GM13977 (cell line): Measurements from ENCODE around the gene GAGE10.

Experiments used
- DNase-seq: peaks from one replicate; pipeline ENCODE4 v3.0.0; 2012; ENCODE audit warnings: low spot score
- in situ Hi-C: fragments of 300-500 bp; cut with MboI; formaldehyde crosslinking; loops from one replicate; pipeline ENCODE4 v1.12.0; 2022; ENCODE audit warnings: low sequenced_read_pairs, low pct_unique_long_range_greater_than_20kb, mixed read lengths, inconsistent platforms; ENCODE audit not compliant: unreplicated experiment
- TF ChIP-seq, protein P1 (sequence below): IDR thresholded peaks from 2 replicates; pipeline ENCODE4 v1.5.1; 2012; ENCODE audit warnings: mild to moderate bottlenecking, control low read depth; ENCODE audit not compliant: insufficient read depth; ENCODE audit errors: extremely low read depth, missing control alignments

The GAGE10 gene

DNA sequence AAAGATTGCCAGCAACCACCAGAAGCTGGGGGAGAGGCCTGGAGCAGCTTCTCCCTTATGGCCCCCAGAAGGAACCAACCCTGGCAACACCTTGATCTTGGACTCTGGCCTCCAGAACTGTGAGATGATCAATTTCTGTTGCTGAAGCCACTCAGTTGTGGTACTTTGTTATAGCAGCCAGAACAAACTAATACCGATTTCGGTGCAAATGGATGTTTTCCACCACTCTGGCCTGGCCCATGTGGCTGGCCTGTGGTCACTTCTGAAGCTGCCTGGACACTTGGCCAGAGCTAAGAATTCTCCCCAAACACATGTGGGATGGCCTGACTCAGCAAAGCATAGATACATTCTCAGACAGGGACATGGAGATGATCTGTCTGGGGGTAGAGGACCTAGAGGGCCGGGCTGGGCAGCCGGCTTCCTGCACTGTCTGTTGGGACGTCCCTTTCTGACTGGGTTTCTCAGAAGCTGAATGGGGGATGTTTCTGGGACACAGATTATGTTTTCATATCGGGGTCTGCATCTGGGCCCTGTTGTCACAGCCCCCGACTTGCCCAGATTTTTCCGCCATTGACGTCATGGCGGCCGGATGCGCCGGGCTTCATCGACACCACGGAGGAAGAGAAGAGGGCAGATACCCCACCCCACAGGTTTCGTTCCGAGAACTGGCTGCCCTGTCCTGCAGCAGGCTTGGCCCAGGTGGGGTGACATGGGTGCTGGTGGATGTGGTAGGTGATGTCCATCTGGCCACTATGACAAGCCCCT, 43.0 kb upstream of the GAGE10 start:
- no peak for DNase-seq
- TF ChIP-seq, protein P1, sequence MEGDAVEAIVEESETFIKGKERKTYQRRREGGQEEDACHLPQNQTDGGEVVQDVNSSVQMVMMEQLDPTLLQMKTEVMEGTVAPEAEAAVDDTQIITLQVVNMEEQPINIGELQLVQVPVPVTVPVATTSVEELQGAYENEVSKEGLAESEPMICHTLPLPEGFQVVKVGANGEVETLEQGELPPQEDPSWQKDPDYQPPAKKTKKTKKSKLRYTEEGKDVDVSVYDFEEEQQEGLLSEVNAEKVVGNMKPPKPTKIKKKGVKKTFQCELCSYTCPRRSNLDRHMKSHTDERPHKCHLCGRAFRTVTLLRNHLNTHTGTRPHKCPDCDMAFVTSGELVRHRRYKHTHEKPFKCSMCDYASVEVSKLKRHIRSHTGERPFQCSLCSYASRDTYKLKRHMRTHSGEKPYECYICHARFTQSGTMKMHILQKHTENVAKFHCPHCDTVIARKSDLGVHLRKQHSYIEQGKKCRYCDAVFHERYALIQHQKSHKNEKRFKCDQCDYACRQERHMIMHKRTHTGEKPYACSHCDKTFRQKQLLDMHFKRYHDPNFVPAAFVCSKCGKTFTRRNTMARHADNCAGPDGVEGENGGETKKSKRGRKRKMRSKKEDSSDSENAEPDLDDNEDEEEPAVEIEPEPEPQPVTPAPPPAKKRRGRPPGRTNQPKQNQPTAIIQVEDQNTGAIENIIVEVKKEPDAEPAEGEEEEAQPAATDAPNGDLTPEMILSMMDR: no peak
- in situ Hi-C loops: no loop called here

DNA sequence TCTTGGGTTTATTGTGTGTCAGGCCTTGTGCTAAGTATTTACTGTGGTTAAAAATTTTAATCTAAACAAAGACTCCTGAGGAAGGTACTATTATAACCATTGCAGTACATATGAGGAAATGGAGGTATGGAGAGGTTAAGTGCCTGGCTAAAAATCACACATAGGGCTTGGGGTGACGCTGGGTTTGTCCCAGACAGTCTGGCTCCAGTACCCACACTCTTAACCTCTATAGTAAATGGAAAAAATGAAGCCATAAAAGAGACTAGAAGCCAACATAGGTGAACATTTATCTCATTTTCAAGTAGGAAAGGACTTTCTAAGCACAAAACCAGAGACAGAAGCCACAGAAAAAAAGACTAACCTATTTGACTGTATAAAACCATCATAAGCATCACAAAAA, 40.8 kb upstream of the GAGE10 start:
- TF ChIP-seq, protein P1: no peak
- in situ Hi-C loops: no loop called here
- no peak for DNase-seq

DNA sequence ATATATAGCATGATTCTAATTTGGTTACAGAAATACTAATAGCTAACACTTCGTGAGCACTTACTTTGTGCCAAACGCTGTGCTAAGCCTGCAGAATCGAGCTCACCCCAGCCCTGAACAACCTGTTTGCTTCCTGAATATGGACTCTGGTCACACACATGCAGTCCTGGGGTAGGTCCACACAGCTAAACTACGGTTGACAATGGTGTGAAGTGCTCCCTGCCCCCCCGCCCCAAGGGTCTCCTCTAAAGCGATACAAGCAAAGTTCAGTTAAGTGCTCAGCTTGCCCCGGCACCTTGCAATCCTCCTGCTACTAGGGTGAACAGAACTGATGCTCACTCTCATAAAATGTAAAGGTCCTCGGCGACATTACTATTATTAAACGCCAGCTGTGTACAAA, 39.8 kb upstream of the GAGE10 start:
- TF ChIP-seq, protein P1: no peak
- no peak for DNase-seq
- in situ Hi-C loops: no loop called here

DNA sequence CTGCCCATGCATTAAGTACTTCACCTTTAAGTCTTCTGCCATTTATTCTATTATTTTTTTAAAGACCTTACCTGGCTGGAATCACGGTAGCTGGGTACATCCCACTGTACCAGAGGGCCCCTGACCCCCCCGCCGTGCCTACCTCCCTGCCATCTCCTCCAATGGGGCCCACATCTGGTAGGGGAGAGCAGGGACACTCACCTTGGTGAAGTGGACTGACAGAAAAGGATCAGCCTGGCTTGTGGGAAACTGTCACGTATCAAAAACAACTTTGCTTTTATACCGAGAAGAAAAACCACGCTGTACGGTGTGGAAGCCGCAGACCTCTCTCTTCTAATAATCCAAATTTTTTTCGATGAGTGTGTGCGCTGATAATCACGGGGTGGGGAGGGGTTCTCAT, 39.0 kb upstream of the GAGE10 start, which contains the start of gene FOXP3:
Gene FOXP3 (minus strand): TSS at position 251 of the 400 bp plus-strand sequence. CDS start 6,205 bp downstream, outside the sequence.
- no peak for DNase-seq
- in situ Hi-C loops: no loop called here

DNA sequence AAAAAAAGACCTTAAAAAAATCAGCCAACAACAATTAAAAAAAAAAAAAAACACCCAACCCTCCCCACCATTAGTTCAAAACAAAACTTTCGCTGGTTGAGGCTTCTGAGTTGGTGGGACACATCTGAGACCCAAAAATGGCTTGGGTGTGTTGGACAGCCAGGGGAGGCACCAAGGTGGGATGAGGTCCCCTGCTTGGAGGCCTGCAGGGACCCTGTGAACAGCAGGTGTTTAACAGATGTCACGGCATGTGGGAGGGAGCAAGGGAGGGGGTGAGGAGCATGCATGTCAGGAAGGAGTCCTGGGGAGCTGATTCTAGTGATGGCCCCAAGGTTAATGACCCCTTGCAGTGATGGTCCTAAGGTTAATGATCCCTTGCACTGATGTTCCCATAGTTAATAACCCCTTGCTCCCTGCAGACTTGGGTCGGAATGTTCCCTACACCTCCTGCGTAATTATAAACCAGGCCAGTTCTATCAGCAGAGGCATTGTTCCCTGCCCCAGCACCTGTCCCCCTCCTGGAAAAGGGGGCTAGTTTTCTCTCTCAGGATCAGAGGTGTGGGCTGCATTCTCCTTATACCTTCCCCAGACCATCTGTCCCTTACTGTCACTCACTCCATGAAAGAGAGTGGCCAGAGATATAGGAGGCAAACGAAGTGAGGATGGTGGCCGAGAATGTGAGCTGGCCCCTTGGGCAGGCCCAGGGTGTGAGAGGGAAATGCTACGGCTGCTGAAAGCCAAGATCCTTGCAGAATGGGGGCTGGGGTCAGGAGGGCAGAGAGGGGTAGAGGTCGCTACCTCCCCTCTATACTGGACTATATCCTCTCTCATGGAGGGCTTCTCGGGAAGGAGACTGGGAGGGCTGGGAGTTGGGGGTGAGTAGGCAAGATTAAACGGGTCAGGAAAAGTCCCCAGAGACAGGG, 36.7 kb upstream of the GAGE10 start:
- no peak for DNase-seq
- TF ChIP-seq, protein P1: no peak
- in situ Hi-C loops: no loop called here

More for the DNA sequence above, 39.0 kb upstream of the GAGE10 start, which contains the start of gene FOXP3:
- TF ChIP-seq, protein P1: no peak

DNA sequence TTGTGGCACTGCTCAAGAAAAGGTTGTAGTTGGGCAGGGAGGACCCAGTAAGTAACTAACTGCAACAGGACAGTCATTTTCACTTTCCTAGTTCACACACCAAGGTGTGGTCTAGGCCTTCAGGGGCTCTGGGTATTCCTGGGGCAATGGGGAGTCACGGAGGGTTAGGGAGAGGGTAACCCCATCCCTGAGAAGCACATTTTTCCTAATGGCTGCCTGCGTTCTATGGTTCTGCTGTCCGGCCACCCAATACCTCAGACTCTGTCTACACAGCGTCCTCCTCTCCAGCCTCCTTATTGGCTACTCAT, 34.8 kb upstream of the GAGE10 start:
- DNase-seq: no peak
- TF ChIP-seq, protein P1: no peak
- in situ Hi-C loops: no loop called here
